ENCODE results near the gene XAB2. TPM values are rescaled to one million over a fixed set of nuclear protein-coding genes. Genes with fewer than 3 reads are reported as not detected.
A peak's percentile ranks its signal among the peaks of the same experiment; 100 is the strongest.

Gene XAB2
- total RNA-seq, 1 donor from 2014 or later: 34.0 TPM

- peak; percentile 22 for ATAC-seq
- intact Hi-C loops (cut with DNase I): no loop called here
- no peak for DNase-seq (ENCODE audit: low spot score)
Measured at GRCh38 chr19:7618771-7619510, 10.4 kb downstream of the XAB2 start.

GRCh38 chr19:7618348-7618747, 11.0 kb downstream of the XAB2 start:
- ATAC-seq (no peak), DNase-seq (ENCODE audit: low spot score) (no peak)
- intact Hi-C loops (cut with DNase I): no loop called here

DNA sequence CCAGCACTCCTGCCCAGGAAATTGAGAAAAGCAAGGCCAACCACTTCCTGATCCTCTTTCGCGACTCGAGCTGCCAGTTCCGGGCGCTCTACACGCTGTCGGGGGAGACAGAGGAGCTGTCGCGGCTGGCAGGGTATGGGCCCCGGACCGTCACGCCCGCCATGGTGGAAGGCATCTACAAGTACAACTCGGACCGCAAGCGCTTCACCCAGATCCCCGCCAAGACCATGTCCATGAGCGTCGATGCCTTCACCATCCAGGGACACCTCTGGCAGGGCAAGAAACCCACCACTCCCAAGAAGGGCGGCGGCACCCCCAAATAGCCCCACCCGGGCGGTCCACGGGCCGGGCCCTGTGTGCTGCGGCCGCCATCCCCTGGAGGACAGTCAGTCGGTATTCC, 11.6 kb downstream of the XAB2 start:
- intact Hi-C loops (cut with DNase I): no loop called here
- DNase-seq (ENCODE audit: low spot score) (no peak), ATAC-seq (no peak)

GRCh38 chr19:7617172-7617571, 12.2 kb downstream of the XAB2 start:
- DNase-seq (ENCODE audit: low spot score) (no peak), ATAC-seq (no peak)
- intact Hi-C loops (cut with DNase I): no loop called here

GRCh38 chr19:7614859-7615741, 14.2 kb downstream of the XAB2 start:
- ATAC-seq: no peak
- intact Hi-C loops (cut with DNase I): no loop called here
- no peak for DNase-seq (ENCODE audit: low spot score)

- DNase-seq (ENCODE audit: low spot score): no peak
- ATAC-seq: no peak
- intact Hi-C loops (cut with DNase I): no loop called here
Measured at GRCh38 chr19:7612282-7613274, 16.8 kb downstream of the XAB2 start.

GRCh38 chr19:7611541-7612279, 17.6 kb downstream of the XAB2 start:
- DNase-seq (ENCODE audit: low spot score) (no peak), ATAC-seq (no peak)
- intact Hi-C loops (cut with DNase I): no loop called here

DNA sequence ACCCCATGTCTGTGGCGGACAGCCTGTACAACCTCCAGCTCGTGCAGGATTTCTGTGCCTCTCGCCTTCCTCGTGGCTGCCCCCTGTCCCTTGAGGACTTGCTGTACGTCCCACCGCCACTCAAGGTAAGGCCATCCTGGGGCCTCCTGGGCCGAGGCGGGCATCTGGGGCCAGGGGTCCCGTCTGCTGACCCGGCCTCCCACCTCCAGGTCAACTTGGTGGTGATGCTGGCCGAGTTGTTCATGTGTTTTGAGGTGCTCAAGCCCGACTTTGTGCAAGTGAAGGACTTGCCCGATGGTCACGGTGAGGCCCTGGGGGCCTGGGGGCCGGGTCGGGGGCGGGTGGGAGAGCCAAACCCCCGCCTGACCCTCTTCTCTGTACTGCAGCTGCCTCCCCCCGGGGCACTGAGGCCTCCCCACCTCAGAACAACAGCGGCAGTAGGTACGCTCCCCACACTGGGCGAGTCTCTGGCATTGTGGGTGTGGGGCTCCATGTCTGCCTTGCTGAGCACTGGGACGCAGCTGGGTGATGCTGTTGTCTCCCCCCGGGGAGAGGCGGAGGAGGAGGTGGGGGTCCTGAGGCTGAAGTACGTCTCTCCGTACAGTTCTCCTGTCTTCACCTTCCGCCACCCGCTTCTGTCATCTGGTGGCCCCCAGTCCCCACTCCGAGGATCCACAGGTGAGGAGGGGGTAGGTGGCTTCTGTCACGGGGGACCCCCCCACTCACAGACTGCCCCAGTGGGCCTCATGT, 18.7 kb downstream of the XAB2 start:
- DNase-seq (ENCODE audit: low spot score) (no peak), ATAC-seq (no peak)
- intact Hi-C loops (cut with DNase I): no loop called here

DNA sequence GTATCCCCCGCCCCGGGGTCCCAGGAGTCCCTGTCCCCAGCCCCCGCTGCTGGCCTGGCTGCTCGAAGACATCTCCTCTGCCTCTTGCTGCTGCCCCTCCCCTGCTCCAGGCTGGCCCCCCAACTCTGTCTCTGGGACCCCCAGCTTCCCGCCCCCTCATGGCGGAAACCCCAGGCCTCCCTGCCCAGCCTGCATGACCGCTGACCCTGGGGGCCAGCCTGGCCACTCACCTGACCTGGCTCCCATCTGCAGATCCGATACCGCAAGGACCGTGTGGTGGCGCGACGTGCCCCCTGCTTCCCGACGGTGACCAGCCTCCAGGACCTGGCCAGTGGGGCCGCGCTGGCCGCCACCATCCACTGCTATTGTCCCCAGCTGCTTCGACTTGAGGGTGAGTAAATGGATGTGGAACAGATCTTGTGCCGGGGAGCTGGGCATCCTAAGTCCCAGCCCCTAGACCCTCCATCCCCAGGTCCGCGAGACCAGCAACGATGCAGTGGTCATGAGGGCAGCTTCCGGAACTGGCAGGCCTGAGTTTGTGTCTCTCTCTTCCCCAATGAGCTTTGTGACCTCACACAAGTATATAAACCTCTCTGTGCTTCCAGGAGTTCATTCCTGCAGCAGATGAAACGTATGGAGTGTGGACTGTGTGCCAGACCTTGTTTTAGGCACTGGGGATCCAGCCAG, 21.3 kb downstream of the XAB2 start:
- DNase-seq (ENCODE audit: low spot score): no peak
- intact Hi-C loops (cut with DNase I): no loop called here
- ATAC-seq: no peak

DNA sequence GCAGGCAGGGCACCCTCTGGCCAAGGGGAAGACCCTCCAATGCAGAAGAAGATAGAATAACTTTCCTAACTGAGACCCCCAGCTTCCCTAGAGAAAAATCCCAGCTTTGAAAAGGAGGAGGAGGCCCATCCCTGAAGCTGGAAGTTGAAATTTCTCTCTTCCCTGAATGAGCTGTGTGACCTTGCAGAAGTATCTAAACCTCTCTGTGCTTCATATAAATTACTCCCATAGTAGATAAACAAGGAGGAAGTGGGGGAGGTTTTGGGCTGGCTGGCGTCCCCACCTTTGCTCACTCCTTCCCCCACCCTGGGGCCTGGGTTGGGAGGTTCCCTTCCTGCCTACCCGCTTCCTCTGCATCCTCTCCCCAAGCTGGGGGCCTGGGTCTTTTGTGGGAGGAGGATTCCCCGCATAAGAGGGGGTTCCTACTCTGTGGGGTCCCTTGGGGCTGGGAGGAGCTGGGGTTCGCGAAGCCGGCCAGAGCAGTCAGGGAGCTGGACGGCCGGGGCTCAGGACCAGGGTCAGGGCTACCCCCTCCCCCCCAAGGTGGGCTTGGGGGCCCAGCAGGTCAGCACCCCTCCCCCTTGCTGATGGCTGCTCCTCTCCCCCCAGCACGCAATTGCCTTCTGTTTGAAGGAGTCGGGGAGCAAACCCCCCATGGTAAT, 22.0 kb downstream of the XAB2 start:
- ATAC-seq (no peak), DNase-seq (ENCODE audit: low spot score) (no peak)
- intact Hi-C loops (cut with DNase I): no loop called here

GRCh38 chr19:7606289-7606688, 23.1 kb downstream of the XAB2 start:
- DNase-seq (ENCODE audit: low spot score): no peak
- intact Hi-C loops (cut with DNase I): no loop called here
- no peak for ATAC-seq

- ATAC-seq (no peak), DNase-seq (ENCODE audit: low spot score) (no peak)
- intact Hi-C loops (cut with DNase I): no loop called here
Measured at GRCh38 chr19:7605490-7606222, 23.7 kb downstream of the XAB2 start.

GRCh38 chr19:7603919-7604318, 25.4 kb downstream of the XAB2 start:
- DNase-seq (ENCODE audit: low spot score) (no peak), ATAC-seq (no peak)
- intact Hi-C loops (cut with DNase I): no loop called here

DNA sequence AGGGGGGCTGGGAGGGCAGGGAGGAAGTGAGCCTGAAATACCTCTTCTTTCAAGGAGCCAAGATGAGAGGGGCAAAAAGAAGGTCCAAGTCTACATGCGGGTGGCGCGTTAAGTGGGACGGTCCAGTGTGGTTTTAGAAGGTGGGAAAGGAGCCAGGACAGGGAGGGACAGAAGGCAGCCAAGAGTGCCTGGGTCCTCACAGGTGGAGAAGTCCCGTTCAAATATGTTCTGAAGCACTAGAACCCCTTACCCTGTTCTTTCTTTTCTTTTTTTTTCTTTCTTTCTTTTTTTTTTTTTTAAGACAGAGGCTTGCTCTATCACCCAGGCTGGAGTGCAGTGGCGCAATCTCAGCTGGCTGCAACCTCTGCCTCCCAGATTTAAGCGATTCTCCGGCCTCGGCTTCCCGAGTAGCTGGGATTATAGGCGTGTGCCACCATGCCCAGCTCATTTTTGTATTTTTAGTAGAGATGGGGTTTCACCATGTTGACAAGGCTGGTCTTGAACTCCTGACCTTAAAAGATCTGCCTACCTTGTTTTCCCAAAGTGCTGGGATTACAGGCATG, 26.3 kb downstream of the XAB2 start:
- no peak for DNase-seq (ENCODE audit: low spot score)
- intact Hi-C loops (cut with DNase I): no loop called here
- no peak for ATAC-seq

DNA sequence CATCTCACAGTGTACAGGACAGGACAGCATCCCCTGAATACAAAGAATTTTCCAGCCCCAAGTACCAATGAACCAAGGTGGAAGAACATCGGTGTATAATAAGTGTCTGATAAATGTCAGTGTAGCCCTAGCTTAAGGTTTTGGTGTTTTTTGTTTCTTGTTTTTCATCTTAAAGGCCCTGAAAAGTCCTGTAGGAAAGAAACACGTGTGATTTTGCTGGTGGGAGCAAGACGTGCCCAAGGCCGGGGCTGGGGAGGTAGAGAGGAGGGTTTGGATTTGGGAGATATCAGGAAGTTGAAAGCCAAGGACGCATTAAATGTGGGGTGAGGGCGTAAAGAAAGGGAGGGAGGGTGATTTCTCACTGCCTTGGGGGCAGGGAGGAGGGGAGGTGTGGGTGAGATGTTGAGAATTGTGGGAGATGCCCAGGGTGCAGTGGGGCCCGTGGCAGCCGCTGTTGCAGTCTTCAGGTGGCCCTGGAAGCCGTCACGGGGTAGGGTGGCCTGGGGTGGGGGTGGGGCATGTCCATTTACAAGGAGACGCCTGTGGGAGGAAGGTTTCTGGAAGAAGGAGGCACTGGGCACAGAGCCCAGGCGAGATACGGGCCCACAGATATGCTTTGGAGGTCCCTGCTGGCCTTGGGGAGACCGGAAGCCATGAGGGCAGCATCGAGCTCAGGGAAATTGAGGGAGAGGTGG, 27.0 kb downstream of the XAB2 start:
- DNase-seq (ENCODE audit: low spot score) (no peak), ATAC-seq (no peak)
- intact Hi-C loops (cut with DNase I): no loop called here
